ENCODE results near the gene NQO1.
A peak's percentile ranks its signal among the peaks of the same experiment; 100 is the strongest.
"Not testable (repeated sequence)": the region's sequence is repeated elsewhere in the genome, so short reads cannot be mapped to it uniquely, and the experiment has no call there.

Gene NQO1

DNA sequence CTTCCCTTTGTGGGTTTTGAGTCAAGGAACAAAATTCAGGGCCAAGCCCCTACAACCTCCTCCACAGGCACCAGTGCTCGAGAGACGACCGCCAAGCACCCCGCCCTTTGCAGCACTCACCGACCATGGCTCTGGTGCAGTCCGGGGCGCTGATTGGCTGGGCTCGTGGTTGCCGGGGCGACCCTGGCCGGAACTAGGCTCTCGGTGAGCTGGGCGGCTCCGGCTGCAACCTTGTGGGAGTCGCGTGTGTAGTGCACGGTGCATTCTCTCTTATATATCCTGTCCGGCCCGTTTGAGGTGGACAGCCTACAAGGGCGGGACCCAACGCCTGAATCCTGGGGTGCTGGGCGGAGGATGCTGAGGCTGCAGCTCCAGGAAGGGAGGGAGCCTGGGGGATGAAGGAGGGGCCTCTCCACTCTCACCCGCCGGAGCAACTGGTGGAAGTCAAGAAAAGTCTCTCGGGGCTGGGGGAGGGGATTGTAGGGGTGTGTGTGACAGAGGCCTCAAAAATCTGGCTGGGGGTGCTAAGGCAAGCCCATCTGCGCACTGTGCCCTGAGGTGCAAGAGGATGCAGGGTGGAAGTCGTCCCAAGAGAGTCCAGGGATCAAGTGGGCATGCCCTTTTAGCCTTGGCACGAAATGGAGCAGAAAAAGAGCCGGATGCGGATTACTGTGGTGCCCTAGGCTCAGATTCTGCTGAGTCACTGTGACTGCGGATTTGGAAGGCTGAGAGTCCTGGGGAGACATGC, at the start of gene NQO1:
Gene NQO1, minus strand, starts transcription at position 248 of the 748 bp plus-strand sequence. Its CDS starts 121 bp downstream, at position 127.
- DNase-seq = peak; percentile 91

DNA sequence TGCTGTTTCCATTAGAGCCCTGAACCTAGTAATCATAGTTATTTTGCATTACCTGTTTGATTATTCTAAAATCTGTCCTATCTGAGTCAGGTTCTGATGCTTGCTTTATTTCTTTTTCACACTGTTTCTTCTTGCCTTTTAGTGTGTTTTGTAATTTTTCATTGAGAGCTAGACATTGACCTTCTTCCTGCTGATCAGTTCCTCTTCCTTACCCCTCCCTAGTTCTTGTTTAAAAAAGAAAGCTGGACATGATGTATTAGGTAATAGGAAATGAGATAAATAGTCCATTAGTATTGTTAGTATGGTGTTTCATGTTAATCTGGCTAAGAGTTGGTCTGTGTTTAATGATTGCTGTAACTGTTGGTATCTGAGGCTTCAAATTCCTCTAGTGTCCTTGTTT, 49.2 kb upstream of the NQO1 start:
- DNase-seq = no peak

DNA sequence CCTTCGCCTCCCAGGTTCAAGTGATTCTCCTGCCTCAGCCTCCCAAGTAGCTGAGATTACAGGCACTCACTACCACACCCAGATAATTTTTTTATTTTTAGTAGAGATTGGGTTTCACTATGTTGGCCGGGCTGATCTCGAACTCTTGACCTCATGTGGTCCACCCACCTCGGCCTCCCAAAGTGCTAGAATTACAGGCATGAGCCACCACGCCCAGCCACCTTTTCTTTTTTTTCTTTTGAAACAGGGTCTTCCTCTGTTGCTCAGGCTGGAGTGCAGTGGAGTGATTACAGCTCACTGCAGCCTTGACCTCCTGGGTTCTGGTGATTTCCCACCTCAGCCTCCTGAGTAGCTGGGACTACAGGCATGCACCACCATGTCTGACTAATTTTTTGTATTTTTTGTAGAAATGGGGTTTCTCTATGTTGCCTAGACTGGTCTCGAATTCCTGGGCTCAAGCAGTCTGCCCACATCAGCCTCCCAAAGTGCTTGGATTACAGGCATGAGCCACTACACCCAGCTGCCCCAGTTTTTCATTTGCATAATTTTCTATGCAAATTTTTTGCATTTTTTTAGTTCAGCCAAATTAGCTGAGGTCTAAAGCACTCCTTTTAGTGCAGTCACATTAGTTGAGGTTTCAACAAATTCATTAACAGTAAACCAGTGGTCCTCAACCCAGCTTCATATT, 47.0 kb upstream of the NQO1 start:
- no peak for DNase-seq

DNA sequence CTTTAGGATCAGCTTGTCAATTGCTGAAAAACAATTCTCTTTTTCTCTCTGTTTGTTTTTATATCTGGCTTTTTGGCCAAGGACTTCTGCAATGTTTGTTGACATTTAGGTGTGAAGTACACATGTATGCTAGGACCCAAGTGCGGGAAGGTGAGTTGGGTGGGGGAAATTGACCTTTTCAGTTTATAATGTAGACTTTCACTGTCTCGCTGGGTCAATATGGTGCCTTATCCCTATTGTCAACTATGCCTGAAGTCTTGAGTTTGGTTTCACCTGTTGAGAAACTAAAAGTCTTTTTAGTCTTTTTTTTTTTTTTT, 45.2 kb upstream of the NQO1 start:
- no peak for DNase-seq

DNA sequence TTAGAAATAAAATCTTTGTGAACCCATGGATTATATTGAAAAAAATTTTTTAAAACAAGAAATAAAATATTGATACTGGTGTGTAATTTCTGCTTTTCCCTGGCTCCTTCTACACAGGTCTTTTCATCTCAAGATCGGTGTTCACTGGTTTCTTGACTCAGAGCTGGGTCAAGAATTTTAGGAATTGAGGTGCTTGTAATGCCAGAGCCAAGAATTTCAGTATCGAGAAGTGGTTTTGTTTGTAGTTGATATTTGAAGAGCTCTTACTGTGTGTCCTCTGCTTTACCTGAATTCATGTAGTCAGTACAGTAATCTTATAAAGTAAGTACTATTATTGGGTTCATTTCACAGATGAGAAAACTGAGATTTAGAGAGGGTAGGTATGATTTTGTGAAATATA, 43.0 kb upstream of the NQO1 start:
- DNase-seq = no peak

DNA sequence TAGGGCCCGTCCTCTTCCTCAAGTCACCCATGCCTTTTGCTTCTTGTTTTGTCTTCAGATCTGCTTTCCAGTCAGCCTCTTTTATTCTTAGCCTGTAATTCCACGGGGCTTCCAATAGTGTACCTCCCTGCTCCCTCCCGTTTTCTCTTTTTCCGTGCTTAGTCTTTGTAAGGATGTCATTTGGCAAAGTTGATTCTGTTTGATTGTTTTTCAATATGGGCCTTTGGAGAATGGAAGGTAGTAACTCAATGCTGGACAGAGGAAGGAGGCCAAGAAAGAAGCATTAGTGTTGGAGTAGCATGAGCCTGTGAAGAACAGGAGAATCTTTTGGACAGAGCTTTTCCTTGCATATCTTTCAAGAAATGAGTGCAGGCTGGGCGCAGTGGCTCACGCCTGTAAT, 42.3 kb upstream of the NQO1 start:
- no peak for DNase-seq

DNA sequence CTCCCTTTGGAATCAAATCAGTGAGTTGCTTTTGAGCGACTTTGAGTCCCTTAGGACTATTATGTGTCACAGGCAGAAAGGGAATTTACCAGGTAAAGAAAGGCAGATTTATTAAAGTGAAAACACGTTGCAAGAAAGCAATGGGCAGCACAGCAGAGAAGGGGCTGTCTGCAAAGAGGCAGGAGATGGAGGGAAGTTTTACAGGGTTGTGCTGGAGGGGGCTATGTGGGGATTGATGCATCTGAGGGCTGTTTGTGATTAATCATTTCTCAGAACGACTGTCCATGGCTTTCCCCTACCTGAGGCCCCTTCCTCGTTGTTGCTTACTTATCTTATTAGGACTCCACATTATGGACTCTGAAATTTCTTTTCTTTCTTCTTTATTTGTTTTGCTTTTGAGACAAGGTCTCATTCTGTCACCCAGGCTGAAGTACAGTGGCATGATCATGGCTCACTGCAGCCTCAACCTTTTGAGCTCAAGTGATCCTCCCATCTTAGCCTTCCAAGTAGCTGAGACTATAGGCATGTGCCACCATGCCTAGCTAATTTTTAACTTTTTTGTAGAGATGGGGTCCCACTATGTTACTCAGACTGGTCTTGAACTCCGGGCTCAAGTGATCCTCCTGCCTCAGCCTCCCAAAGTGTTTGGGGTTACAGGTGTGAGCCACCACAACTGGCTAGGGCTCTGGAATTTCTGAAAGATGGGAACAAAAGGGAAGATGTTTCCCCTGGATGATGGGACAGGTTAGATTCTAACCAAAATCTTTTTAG, 41.3 kb upstream of the NQO1 start:
- no peak for DNase-seq

DNA sequence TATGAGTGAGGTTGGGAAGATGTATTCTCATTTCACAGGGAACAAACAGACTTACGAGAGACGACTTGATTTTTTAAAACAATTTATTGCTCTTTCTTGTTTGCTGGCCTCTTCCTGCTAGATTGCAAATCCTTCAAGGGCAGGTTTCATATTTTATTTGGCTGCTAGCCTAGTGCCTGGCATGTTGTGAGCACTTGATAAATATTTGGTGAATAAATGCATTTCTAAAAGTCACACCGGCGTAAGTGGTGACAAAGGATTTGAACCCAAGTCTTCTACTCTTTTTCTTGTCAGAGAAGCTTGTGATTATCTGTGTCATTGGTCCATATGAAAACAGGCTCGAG, 37.2 kb upstream of the NQO1 start:
- DNase-seq = peak; percentile 29

DNA sequence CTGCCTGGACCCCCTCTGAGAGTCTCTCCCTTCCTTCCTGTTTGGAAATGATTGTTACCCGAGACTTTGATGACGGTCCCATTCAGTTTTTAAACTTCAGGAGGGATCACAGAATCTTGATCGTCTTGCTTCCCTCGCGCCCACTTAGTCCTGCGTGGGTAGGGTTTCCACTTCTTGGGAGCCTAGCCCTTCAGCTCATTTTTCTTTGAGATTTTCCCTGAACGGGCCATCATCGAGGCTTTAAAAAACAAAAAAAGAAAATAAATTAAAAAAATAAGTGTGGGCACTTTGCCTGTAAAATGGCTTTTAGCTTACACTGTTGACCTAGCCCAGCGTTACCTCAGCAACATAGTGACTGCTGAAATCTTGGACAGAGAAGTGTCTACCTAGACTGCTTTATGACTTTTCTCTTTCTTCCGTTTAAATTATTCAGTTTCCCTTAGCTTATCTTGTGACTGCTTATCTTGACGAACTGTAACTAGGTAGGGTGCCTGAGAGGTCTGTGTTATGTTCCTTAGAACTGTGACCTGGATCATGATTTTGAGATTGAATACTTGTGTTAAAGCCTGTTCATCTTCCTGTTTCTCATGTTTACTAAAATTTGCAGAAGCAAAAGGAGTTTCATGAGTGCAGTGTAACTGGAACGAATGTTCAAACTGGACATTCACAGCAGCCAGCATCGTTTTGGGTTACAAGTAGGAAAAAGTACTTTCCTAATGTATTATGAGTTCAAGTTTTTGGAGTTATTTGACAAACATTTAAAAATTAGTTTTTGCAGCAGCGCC, 36.6 kb upstream of the NQO1 start:
- DNase-seq = peak; percentile 56

DNA sequence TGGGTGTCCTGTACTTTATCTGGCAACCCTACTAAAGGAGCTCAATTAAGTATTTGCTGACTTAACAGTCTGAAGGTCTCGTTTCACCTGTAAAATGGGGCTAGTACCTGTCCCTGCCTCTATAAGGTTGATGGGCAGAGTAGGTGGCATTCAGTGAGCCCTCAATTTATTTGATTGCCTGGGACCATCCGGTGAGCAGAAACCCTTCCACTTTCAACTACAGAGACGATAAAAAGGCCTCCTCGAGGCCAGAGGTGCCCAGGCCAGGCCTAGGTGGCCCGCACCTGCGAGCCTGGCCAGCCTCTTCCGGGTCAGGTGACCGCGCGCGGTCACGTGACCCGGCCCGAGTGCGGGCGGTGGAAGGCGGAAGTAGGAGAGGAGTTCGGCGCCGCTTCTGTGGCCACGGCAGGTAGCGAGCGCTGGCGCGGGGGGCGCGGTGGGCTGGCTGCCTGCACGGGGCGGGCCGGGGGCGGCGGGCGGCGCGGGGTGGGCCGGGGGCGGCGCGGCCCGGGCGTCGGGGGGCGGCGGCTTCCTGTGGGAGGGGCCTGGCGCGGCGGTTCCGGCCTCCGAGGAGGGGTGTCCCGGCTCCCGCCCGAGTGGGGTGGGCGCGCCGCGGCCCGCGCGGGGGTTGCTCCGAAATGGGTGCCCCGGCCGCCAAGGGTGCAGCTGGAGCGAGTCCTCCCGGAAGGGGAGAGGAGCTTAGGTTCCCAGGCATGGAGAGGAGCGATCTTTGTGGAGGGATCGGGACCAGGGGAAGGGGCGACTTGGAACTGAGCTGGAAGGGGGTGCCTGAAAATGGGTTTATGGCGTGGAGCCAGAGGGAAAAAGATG, 35.8 kb upstream of the NQO1 start, which contains the start of gene WWP2:
Gene WWP2, plus strand, starts transcription at position 350 of the 831 bp plus-strand sequence. CDS start 24,679 bp downstream, outside the sequence.
- peak; percentile 84 for DNase-seq

DNA sequence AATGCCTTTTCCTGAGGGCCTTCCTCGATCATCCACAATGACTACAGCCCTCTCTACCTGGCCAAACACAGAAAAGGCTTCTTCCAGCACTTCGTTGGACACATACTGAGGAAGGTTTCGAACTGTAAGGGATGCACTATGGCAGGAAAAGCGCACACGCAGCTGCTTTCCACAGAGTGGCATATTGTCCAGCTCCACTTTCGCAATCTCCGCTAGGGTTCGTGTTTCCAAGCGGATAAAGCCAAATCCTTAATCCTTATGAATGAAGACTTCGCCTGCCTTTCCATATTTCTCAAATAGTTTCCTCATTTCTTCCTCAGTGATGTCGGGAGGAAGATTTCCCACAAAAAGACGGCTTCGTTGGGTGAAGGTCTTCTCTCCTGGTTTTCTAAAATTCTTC, 31.0 kb upstream of the NQO1 start:
- not testable (repeated sequence) for DNase-seq

DNA sequence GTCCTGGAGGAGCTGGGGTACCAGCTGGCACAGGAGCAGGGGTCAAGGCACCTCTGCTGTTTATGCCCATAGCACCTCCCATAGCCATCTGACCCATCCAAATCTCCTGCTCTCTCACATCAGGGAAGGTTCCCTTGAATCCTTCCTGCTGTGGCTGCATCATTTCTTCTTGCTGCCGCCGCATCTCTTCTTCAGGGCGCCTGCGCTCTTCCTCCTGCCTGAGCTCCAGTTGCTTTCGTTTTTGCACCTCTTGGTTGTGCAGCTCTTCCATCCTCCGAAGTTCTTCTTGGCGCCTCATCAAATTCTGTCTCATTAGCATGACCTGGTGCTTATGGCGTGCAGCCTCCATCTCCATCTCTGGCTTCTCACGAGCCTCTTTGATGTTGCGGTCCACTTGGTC, 30.3 kb upstream of the NQO1 start:
- no peak for DNase-seq

DNA sequence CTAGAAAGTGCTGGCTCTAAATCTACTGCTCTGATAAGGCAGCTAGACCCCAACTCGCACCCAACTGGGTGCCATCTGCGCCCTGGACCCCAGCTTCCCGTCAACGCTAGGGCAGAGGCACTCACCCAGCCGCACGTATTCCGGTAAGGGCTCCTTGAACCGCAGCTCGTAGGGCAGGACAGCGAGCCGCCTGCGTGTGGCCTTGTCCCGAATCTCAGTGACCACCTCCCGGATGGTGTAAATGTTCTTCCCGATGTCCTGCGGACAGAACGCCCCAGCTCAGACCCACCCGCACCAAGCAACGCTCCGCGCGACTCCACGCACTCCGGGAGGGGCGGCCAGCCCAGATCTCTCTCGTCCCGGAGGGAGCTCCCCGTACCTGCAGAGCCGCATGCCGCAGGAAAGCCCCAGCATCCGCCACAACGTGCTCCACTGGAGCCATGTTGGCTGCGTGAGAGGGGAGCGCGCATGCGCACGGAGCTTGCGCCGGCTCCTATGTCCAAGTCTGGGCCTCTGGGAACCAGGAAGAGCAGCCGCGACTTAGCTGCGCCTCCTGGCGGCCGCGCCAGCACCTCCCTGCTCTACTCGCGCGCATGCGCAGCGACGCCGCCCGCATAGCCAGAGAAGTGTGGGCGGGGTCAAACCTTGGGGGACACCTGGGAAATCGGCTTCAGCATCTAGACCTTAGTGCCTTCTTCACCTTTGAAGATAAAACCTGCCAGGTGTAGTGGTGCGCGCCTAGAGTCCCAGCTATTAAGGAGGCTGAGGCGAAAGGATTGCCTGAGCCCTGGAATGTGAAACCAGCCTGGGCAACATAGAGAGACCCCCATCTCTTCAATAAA, 28.3 kb upstream of the NQO1 start, which contains the start of gene NOB1:
Gene NOB1, minus strand, starts transcription at position 458 of the 842 bp plus-strand sequence. Its CDS starts 16 bp downstream, at position 442.
- DNase-seq = peak; percentile 97

DNA sequence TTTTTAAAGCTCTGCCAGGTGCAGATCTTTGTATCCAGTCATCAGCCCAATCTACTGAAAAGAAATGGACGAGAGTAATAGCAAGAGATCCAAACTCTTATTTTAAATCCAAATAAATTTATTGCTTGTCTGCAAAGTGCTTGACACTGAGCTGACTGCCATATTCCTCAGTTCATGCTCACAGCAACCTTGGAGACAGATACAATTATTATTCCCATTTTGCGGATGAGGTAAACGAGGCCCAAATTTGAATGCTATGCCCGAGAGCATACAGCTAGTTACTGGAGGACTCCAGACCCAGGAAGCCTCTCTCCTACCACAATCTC, 27.7 kb upstream of the NQO1 start:
- DNase-seq = no peak

DNA sequence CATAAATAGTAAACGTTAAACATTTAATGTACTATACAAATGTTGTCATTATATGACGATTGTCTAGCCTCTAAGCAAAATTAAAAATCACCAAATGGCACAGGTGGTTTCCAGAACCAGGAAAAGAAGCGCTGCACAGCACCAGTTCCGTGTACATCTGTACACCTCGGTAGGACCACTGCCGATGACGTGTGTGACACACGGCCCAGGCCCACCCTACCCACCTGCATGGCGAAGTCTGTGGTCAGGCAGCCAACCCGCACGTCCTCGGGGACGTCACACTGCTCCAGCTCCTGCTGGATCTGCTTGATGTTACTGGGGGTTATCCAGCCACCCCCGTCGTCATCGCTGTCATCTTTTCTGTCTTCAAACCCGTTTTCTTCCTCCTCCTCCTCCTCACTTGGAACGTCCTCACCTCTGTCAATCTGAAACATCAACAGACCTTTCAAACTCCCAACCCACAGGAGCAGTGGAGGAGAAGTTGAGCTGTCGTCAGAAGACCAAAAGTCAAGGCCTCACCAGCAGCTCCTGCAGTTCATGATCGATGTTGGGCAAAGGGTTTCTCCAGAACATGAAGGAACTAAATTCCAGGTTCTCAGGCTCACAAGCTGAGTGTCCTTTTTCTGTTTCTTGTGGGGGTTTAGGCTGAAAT, 22.5 kb upstream of the NQO1 start:
- no peak for DNase-seq

DNA sequence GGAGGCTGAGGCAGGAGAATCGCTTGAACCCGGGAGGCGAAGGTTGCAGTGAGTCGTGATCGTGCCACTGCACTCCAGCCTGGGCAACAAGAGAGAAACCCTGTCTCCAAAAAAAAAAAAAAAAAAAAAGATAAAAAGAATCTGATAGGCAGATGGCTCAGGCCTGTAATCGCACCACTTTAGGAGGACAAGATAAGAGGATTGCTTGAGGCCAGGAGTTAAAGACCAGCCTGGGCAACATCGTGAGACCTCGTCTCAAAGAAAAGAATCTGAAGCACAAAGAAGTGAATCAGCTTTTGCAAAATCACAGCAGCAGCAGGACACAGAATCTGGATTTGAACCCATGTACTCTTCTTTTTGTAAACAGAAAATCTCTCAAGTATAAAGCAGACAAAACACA, 20.8 kb upstream of the NQO1 start:
- DNase-seq = no peak

DNA sequence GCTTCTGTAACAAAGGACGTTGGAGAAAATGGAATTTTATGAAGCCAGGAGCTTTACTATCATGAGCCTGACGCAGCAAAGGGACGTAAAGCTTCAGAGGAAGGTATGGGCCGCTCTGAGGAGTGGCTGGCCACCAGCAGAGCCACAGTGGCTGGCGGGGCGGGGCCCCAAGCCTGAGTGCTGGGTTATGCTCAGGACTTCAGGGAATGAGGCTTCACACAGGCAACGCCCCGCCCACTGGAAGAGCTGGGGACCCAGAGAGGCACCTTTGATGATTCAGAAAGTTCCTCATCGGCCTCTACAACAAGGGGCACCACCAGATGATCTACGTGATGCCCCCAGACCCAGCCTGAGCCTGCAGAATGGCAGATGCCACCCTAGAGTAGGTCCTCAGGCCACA, 19.6 kb upstream of the NQO1 start:
- DNase-seq = no peak

DNA sequence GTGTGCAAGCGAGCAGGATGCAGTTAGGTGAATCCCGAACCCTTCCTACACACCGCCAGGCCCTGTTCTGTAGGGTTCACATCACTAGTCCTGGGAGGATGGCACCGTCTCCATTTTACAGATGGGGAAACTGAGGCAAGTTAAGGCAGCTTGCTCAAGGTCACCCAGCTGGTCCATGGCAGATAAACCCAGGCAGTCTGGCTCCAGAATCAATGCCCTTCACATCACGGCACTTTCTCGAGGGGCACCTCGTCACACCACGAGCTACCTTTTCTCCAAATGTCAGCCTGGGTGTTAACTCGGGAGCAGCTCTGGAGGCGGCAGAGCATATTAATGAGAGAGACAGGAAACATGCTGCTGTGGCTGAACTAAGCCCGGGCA, 18.9 kb upstream of the NQO1 start:
- DNase-seq = no peak

DNA sequence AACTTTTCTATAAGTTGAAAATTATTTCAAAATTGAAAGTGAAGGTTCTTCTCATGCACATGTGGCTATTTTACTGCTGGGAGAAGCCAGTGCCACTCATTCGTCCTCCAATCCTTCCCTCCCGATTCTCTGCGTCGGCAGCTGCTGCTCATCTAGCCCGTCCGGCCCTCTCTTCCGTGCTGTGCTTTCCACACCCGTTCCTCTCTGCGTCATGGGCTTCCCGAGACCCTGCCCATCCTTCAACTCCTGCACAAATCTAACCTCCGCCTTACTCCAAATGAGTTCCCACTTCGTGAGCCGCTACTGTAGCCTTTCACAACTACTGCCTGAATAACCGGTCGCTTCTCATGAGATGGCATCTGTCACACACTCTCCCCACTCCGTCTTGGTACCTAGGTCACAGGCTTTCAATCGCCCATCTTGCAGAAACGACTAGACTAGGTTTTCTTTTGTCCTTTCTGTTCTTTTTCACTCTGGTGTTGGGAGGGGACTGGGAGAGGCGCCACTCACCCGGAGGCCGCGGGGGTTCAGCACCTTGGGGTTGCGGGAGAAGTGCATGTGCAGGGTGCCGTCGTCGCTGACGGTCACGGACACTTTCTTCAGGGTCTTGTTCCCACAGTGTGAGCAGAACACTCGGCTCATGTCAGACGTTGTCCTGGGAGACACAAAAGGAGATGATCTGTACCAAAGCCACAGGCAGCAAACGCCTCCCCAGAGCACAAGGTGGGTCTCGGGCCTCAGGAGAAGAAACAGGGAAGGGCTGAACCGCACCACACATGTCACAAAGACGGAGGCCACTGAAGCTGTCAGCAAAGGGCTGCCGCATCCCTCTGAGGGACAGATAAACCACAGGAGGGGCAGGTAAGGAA, 18.2 kb upstream of the NQO1 start:
- no peak for DNase-seq
